Left ventricle myocardium inferior (tissue), 1 donor: Measurements from ENCODE around the gene CHRNA3. TPM values are rescaled to one million over a fixed set of nuclear protein-coding genes. Genes with fewer than 3 reads are reported as not detected.

Experiments used
- DNase-seq: peaks from one replicate; pipeline ENCODE4 v3.0.0-alpha.2; 2020
- H3K27ac ChIP-seq: fragments of 200-600 bp; replicated peaks from 2 replicates; pipeline ENCODE4 v1.8.0; 2021
- H3K27me3 ChIP-seq: fragments of 200-600 bp; 2 replicates; pipeline ENCODE4 v1.8.0; 2021; ENCODE audit warnings: low read depth
- H3K36me3 ChIP-seq: fragments of 200-600 bp; 2 replicates; pipeline ENCODE4 v1.8.0; 2021
- H3K4me1 ChIP-seq: fragments of 200-600 bp; 2 replicates; pipeline ENCODE4 v1.8.0; 2021
- H3K4me3 ChIP-seq: fragments of 200-600 bp; 2 replicates; pipeline ENCODE4 v1.8.0; 2021; ENCODE audit warnings: mild to moderate bottlenecking, moderate library complexity
- H3K9me3 ChIP-seq: fragments of 200-600 bp; replicated peaks from 2 replicates; pipeline ENCODE4 v1.8.0; 2021
- CTCF ChIP-seq: fragments of 200-600 bp; IDR thresholded peaks from 2 replicates; pipeline ENCODE4 v1.8.0; 2021; ENCODE audit warnings: antibody characterized with exemption, mild to moderate bottlenecking, borderline replicate concordance
- intact Hi-C: fragments of 100-400 bp; cut with micrococcal nuclease; formaldehyde crosslinking; loops from one replicate; pipeline ENCODE4 v1.11.0; 2022
- total RNA-seq: library from RNA; stranded (reverse); fragmentation: NEBNext Ultra II Directional; extraction: Animal tissue kit (Norgen Biotek cat#: 25700); gene quantifications from one replicate; pipeline ENCODE4 v1.2.1, GENCODE V29; 2021
- donor health status: DM: no; HTN: yes; CAD: no; lungs with severe emphysema.

Gene CHRNA3
- total RNA-seq, 1 donor from 2014 or later: 0.25 TPM

- H3K27me3 ChIP-seq: peaks cover 58% of the 10 kb centered on the region
- no peaks in the 10 kb centered on the region for H3K9me3 ChIP-seq
- DNase-seq: no peak
- no peak for TF ChIP-seq CTCF
- intact Hi-C loops: loop anchor here (5.0 kb wide), 1 partner anchor 88 kb away; no protein-coding TSS in a partner anchor
- H3K4me1 ChIP-seq: peaks cover 24% of the 10 kb centered on the region
- peak overlapping the region; percentile 61 for H3K4me3 ChIP-seq
- H3K36me3 ChIP-seq: no peaks in the 10 kb centered on the region
- H3K27ac ChIP-seq: no peak overlapping the region
Measured at GRCh38 chr15:78619022-78619950, 1.5 kb downstream of the CHRNA3 start.

DNA sequence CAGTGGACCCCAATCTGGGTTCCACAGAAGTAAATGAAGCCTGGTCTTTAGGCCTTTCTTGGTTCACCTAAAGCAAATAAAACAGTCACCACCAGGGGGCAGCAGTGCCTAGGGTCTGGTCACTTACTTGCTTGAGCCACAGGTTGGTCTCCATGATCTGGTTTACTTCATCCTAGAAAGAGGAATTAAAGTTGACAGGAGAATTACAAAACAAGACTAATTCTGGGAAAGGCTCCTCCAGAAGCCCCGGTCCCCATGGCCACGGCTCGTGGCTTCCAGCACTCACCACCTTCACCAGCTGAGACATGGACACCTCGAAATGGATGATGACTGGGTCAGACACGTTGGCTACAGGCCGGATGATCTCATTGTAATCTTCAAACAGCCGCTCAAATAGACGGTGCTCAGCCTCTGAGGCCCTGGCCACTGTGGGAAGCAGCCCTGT, 2.3 kb downstream of the CHRNA3 start:
- Histone ChIP-seq H3K4me1 (peaks cover 24% of the 10 kb centered on the region), H3K27me3 (peaks cover 51% of the 10 kb centered on the region), H3K27ac (no peak overlapping the region), H3K9me3 (no peaks in the 10 kb centered on the region), H3K36me3 (no peaks in the 10 kb centered on the region), H3K4me3 (no peak overlapping the region)
- DNase-seq: peak; percentile 77
- TF ChIP-seq CTCF: peak; percentile 88
- intact Hi-C loops: loop anchor here (5.0 kb wide), 1 partner anchor 89 kb away; no protein-coding TSS in a partner anchor

DNA sequence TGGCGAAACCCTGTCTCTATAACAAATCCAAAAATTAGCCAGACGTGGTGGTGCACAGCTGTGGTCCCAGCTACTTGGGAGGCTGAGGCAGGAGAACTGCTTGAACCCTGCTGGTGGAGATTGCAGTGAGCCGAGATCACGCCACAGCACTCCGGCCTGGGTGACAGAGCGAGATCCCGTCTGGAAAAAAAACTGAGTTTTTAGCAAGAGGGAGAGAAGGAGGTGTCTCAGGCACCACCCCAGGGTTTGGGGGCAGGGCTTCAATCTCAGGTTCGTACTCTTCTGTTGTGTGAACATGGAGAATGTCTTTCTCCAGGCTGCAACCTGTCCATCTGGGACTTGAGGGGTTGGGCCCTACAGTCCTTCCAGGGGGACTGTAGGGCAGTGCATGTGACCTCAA, 2.7 kb downstream of the CHRNA3 start:
- Histone ChIP-seq H3K27me3 (peaks cover 46% of the 10 kb centered on the region), H3K4me3 (no peak overlapping the region), H3K36me3 (no peaks in the 10 kb centered on the region), H3K27ac (no peak overlapping the region), H3K4me1 (peaks cover 24% of the 10 kb centered on the region), H3K9me3 (no peaks in the 10 kb centered on the region)
- DNase-seq: no peak
- intact Hi-C loops: loop anchor here (5.0 kb wide), 1 partner anchor 89 kb away; no protein-coding TSS in a partner anchor
- TF ChIP-seq CTCF: no peak

DNA sequence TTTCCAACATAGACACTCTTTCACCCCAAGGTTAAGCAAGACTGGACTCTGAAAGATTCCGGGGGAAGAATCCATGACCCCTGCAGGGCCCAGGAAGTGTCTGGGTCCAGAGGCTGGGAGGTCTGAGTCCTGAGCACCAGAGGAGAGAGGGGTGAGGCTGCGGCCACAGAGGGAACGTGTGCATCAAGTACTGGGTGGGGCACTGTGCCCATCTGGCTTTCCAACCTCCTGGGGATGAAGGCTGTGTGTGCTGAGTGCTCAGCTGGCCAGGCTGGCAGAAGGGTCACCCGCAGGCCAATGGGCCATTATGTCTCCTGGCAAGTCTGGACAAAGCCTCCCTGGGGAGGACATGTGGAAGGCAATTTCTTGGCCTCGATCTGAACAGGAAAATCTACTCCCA, 3.3 kb downstream of the CHRNA3 start:
- Histone ChIP-seq H3K36me3 (no peaks in the 10 kb centered on the region), H3K4me3 (no peak overlapping the region), H3K27ac (no peak overlapping the region), H3K9me3 (no peaks in the 10 kb centered on the region), H3K27me3 (peaks cover 41% of the 10 kb centered on the region), H3K4me1 (peaks cover 24% of the 10 kb centered on the region)
- no peak for TF ChIP-seq CTCF
- DNase-seq: no peak
- intact Hi-C loops: loop anchor here (5.0 kb wide), 1 partner anchor 90 kb away; no protein-coding TSS in a partner anchor

DNA sequence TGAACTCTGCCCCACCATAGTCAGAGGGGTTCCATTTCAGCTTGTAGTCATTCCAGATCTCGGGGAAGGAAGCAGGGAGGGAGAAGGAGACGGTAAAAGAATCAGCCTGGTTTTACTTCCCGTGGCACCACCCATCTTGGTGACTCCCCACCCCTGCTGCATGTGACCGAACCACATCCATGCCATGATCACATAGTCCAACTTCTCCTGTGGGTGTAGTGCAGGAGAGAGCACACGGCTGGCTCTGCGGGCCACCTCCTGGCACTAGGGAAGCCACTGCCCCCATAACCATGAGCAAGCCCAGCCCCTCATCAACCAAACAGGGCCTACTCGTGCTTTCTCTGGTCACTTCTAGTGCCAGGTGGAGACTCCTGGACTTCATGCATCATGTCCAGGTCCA, 3.7 kb downstream of the CHRNA3 start:
- Histone ChIP-seq H3K4me1 (peaks cover 24% of the 10 kb centered on the region), H3K4me3 (no peak overlapping the region), H3K27me3 (peaks cover 36% of the 10 kb centered on the region), H3K27ac (no peak overlapping the region), H3K36me3 (no peaks in the 10 kb centered on the region), H3K9me3 (no peaks in the 10 kb centered on the region)
- intact Hi-C loops: loop anchor here (5.0 kb wide), 1 partner anchor 90 kb away; no protein-coding TSS in a partner anchor
- TF ChIP-seq CTCF: no peak
- DNase-seq: no peak
